T-helper 2 cell treated with Interferon-gamma antibody and Interleukin-4, amounts not matched to agents 100 ng/mL and 5 ng/mL, for 36 hours (primary cell): ENCODE results near the gene ABTB2. TPM values are rescaled to one million over a fixed set of nuclear protein-coding genes. Genes with fewer than 3 reads are reported as not detected.

Experiments
- intact Hi-C: fragments of 100-400 bp; cut with micrococcal nuclease; formaldehyde crosslinking; loops from one replicate; pipeline ENCODE4 v1.15.1; 2023
- total RNA-seq: library from RNA; stranded (reverse); gene quantifications from 2 replicates; pipeline ENCODE4 v1.2.3, GENCODE V29; 2022

ABTB2 gene
- total RNA-seq, 1 donor from 2014 or later: 4.6 TPM

- intact Hi-C loops: no loop called here
Measured at GRCh38 chr11:34160049-34160721, 197.6 kb downstream of the ABTB2 start.

DNA sequence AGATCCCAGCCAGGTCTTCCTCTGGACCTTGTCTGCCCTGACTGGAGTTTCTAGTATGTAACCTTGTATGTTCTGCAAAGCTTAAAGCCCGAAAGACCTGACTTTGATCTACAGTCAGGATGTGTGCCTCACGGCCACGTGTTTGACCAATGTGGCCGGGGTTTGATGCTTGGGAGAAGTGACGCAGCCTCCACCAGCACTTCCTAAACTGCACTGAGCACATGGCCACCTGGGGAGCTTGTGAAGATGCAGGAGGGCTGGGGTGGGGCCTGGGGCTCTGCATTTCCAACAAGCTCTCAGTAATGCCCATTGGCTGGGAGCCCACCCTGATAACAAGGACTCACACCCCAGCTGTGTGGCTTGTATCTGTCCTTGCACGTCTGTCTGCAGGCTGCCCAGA, 199.1 kb downstream of the ABTB2 start:
- intact Hi-C loops: no loop called here

DNA sequence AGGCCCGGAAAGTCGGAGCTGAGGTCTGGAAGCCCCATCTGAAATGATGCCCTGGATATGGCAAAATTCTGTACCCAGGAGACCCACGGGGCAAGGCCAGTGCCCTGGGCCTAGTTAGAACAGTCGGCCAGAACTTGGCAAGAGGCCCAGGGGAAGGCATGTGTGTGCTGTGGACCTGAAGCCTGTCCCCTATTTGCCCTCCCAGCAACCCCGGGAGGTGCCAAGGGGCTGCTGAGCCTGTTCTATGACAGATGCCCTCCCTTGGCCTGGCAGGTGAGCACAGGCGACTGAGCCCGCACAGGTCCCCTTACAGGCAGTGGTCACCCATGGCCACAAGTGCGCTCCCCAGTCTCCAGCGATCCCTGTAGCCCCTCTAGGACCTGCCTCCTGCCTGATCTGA, 200.6 kb downstream of the ABTB2 start:
- intact Hi-C loops: no loop called here

GRCh38 chr11:34155757-34156062, 202.1 kb downstream of the ABTB2 start:
- intact Hi-C loops: no loop called here

DNA sequence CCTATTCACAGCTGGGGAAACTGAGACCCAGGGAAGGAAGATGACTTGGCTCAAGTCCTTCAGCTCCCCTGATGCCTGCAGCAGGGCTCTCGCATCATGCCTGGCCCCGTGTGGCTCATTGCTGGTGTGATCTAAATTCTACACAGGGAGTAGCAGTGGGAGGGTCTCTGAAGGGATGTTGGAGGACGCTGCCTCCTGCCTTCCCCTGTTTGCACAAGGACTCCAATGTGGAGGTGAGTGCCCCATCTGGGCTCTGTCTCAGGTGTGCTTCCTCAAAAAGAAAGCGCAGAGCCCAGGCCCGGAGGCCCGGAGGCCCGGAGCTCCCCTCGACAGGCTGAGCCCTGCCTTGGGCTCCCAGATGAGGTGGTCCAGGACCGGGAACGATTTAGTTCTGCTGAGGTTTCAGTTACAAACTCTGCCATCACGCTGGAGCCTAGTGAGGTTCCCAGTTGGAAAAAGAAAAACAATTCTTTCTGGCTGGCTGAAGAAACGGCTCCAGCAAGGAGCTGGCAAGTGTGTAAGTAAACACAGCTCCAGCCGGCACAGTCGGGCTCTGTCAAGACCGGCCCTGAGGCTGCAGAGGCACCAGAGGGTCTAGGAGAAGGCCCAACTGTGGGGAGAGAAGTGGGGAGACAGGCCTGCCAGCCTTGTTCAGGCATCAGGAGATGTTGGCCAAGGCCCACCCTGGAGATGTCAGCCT, 202.6 kb downstream of the ABTB2 start:
- intact Hi-C loops: no loop called here

DNA sequence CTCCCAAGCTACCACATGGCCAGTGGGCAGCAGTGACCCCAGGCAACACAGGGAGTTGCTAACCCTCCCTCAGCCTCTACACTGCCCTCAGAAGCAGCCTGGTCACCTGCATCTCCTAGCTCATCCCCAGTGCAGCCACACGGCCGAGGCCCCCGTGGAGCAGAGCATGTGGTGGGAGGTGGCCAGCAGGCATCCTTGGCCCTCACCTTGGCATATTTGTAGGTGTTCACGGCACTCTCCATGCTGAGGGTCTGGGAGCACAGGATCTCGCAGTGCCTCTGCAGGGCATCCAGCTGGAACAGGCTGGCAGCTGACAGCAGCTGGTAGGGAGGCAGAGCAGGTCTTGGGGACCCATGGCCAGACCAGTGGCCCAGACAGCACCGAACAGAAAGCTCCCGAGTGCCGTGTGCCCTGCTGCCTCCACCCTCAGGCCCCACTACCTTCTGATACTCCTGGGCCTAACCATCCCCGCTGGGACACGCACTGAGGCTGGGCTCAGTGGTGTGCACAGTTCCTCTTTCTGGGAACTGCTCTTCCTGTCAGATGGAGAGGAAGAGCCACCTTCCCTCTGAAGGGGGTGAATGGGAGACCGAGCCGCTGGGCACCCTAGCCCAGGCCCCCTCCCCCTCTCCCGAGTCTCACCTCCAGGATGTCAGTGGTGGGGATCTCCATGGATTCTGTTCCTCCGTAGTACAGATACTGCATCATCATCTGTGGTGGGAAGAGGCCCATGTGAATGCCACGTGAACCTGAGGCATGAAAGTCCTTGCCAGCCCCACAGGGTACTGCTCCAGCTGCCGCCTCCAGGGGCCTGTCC, 203.5 kb downstream of the ABTB2 start:
- intact Hi-C loops: no loop called here

DNA sequence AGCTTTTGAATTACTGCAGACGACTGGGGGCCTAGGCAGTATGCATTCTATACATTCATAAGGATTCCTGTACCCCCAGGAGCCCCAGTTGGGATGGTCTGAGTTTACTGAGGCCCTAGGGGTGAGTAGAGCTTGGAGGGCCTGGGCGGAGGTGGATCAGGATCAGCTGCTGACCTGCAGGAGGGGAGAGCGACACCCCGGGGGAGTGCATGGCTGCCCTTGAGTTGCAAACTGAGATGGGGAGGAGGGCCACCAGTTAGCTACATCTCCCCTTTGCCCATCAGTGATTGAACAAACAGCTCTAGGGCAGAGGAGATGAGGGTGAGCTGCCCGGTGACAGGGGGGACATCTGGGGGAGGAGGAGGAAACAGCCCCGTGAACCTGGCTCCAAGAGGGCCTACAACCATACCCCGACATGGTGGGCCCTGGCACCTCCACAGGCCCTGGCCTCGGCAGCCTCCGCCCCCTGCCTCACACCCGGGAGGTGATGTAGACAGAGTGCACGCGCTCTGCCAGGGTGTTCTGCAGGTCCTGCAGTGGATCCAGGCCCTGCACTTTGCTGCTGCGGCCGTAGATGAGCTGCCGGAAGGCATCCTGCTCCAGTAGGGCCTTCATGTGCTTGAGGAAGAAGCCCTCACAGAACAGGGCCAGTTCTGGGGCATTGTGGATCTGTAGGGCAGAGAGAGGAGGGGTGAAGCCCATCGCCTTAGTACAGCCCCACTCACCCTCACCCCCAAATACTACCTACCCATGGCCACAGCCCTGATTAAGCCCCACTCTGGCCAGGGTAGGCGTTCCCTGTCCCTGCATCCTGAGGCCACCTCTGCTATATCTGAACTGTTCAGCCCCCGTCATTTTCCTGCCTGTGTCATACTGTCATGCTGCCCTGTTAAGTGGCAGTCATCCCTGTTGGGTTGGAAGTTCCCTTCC, 205.6 kb downstream of the ABTB2 start:
- intact Hi-C loops: no loop called here

- intact Hi-C loops: no loop called here
Measured at GRCh38 chr11:34151166-34151565, 206.6 kb downstream of the ABTB2 start.

DNA sequence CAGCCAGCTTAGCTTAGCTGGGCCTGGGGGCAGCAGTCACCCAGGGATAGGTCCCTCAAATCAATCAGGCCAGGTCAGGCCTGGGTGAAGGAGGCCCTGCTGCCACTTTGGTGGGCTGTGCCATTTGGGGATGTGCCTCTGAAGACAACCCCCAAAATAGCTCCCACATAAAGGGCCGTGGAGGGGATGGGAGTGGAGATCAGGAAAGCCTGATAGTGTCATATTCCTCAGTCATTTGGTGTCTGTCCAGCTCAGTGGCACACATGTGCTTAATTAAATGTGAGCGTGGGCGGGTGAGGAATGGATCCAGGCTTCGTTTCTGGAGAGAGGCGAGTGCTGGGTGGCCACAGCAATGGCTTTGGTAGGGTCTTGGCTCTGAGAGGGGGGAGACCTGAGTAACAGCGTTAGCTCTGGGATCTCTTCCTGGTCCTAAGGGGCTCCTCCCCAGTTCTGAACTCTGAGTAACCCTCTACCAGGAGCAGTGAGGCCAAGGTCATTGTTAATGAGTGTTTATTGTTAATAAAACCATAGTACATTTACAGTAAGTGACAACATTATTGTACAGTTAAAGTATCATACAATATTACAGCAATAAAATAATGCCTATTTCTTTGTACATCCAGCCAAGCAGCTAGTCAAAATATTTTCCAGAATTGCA, 207.2 kb downstream of the ABTB2 start:
- intact Hi-C loops: no loop called here

- intact Hi-C loops: no loop called here
Measured at GRCh38 chr11:34149786-34150185, 208.0 kb downstream of the ABTB2 start.

DNA sequence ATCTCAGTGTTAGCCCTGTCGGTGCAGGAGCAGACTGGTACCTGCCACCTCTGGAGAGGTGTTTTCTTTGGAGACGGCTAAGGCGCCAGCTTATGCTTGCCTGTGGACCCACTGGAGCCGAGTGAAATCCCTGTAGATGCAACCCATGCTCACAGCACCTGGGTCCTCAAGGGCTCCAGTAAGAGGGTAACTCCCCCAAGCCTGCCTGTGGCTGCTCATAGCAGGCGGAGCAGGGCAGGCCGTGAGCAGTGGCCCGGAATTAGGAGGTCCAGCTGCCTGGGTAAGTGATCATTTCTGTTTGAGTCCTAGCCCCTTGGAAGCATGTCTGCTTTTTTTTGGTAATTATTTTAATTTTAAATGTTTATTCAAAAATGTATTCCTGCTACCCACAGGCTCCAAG, 208.5 kb downstream of the ABTB2 start:
- intact Hi-C loops: no loop called here

DNA sequence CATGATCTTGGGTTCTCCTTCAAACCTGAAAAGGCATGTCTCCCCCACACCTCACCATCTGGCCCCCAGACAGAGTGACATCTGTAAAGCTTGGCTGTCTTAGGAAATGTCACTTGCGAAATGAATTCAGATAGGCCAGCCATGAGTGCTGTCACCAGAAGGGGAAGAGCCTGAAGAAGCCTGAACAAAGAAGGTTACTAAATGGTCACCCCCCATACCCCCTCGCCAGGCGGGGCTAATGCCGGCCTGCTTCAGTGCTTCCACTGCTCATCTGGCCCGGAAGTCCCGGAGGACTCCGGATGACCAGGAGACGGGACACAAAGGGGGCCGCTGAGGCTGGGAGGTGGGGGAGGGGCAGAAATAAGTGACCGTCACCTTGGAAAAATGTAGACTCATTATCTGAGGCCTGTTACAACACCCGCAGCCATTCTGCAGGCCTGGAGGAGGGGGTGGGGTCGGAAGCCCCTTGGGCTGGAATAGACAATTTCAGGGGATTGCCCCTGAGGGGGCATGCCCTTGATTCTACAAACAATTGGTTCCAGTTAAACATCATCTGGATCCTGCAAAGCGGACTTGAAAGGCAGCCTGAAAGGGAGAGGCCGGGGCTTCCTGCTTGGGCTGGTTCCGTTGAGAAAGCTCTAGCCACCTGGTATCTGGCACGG, 209.2 kb downstream of the ABTB2 start:
- intact Hi-C loops: no loop called here

DNA sequence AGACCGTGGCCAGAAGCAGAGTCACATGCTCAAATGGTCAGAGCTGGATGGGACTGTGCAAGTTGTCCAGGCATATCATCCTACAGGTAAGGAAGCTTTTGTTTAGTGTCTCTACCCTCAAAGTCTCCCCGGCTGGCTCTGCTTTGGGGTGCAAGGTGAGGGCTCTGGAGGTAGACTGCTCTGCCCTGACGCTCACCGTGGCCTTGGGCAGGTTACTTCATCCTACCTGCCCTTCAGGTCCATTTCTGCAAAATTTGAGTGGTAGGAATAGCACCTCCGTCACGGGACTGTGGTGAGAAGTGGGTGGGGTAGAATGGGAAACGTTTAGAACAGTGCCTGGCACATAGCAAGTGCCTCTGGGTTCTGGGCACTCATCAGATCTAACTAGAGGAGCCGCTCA, 210.2 kb downstream of the ABTB2 start:
- intact Hi-C loops: no loop called here

DNA sequence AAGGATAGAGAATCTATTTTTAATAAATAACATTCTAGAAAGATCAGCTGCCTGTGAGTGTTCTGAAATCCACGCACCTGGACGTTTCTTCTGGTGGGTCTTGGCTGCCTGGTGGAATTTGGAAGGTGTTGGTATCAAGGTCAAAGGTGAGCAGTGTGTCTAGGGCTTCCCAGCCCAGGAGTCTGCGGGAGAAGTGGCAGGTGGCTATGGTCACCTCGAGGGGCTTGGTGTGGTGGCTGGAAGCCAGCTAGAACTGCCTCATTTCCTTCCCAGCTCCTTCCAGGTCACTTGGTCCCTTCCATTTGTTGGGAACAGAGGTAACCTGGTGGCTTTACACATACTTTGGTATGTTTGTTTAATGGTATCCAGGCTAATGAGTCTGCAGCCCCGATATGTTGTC, 210.9 kb downstream of the ABTB2 start:
- intact Hi-C loops: no loop called here

- intact Hi-C loops: no loop called here
Measured at GRCh38 chr11:34146411-34146810, 211.4 kb downstream of the ABTB2 start.

DNA sequence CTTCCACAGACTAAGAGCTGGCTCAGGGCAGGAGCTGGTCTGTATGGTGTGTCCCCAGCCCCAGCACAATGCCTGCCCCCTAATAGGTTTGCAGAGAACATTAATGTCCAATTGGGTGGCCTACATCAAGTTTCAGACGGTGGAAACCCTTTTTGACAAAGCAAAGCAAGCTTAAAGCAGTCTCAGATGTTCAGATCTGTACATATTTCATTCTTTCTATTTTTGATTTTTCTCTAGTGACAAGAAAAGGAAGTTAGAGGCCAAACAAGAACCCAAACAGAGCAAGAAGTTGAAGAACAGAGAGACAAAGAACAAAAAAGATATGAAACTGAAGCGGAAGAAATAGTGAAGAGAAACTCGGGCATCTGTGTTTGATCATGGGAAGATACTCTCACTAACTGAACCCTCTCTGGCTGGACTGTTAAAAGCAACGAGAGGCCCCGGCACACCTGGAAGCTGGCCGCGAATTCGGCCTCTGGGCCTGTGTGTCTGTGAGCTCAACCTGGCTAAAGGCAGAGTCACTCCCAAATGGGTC, 211.9 kb downstream of the ABTB2 start:
- intact Hi-C loops: no loop called here

- intact Hi-C loops: no loop called here
Measured at GRCh38 chr11:34145073-34145472, 212.7 kb downstream of the ABTB2 start.

DNA sequence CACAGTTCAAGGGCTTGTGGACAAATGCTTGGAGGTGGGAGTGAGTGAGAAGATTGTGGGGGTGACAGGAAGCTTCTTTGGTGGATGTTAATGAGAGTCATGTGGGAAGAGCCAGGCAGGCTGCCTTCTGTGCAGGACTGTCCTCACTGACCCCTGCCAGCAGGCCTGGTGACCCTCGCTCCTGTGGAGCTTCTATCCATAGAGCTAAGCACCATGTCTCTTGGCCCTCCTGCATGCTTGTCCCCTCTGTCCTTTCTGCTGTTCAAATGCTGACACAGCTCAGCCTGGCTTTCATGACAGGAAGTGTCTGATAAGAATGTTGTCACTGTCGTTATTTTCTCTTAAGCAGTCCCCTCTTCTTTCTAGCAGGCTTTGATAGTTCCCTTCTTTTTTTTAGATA, 214.8 kb downstream of the ABTB2 start:
- intact Hi-C loops: no loop called here

DNA sequence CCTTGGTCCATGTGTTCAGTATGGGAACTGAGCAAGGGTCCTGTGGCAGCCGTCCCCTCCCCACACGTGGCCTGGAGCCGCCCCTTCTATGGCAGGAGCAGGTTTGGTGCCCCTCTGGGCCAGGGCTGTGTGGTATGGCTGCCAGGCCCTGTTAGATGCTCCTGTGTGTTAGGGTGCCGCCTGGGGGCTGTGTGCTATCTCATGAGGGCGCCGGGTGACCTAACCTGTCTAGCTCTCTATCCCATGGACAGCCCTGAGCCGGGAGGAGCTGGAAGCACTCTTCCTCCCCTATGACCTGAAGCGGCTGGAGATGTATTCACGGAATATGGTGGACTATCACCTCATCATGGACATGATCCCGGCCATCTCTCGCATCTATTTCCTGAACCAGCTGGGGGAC, 217.7 kb downstream of the ABTB2 start:
- intact Hi-C loops: no loop called here

DNA sequence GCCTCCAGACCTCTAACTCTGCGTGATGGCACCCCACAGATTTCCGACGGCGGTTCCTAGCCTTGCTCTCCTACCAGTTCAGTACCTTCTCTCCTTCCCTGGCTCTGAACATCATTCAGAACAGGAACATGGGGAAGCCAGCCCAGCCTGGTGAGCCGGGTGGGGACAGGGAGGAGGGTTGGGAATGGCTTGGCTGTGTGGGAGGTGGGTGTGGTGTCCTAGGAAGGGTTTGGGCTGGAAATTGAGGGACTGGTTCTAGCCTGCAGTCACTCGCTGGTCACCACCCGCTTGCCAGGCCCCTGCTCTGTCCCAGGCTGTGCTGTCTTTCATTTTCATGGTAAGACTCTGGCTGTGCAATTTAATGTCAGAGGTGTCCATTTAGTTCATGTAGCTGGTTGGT, 218.5 kb downstream of the ABTB2 start:
- intact Hi-C loops: no loop called here
